HepG2 (cell line): ENCODE measurements around the gene SIRPB2. TPM values are rescaled to one million over a fixed set of nuclear protein-coding genes. Genes with fewer than 3 reads are reported as not detected.

ENCODE experiments used
- BORCS8-MEF2B ChIP-seq: sonication (generic); formaldehyde crosslinking; IDR thresholded peaks from 2 replicates; pipeline ENCODE4 v1.8.0; 2022; ENCODE audit warnings: mild to moderate bottlenecking, missing genetic modification reagents
- BRCA1 ChIP-seq: sonication (generic); formaldehyde crosslinking; IDR thresholded peaks from 2 replicates; pipeline ENCODE4 v1.4.0; 2020; ENCODE audit warnings: missing genetic modification reagents
- CC2D1A ChIP-seq: sonication (generic); formaldehyde crosslinking; IDR thresholded peaks from 2 replicates; pipeline ENCODE4 v1.8.1; 2023; ENCODE audit warnings: mild to moderate bottlenecking, missing genetic modification reagents
- CCAR2 ChIP-seq: fragments of 200-400 bp; formaldehyde crosslinking; optimal IDR thresholded peaks from 2 replicates; pipeline ENCODE3; 2018; ENCODE audit warnings: low read depth, mild to moderate bottlenecking, low read length, moderate library complexity
- ELF3 ChIP-seq: IDR thresholded peaks from 2 replicates; pipeline ENCODE4 v1.6.1; 2016; ENCODE audit warnings: missing genetic modification reagents, missing compliant biosample characterization
- FLYWCH1 ChIP-seq: sonication (generic); formaldehyde crosslinking; IDR thresholded peaks from 2 replicates; pipeline ENCODE4 v1.8.1; 2023; ENCODE audit warnings: mild to moderate bottlenecking, missing genetic modification reagents
- FOXA1 ChIP-seq, 2 experiments: fragments of 450-650 bp in 1 of 2; sonication (generic) in 1 of 2; formaldehyde crosslinking in 1 of 2; IDR thresholded peaks; 2 replicates each; pipeline versions ENCODE4 v1.4.0 to v1.6.1; 2016 to 2020; ENCODE audit warnings: missing genetic modification reagents in 1 of 2
- FOXK2 ChIP-seq: fragments of 450-650 bp; IDR thresholded peaks from 2 replicates; pipeline ENCODE4 v1.6.1; 2016
- IRF2 ChIP-seq: IDR thresholded peaks from 2 replicates; pipeline ENCODE4 v1.6.1; 2018; ENCODE audit warnings: missing genetic modification reagents, missing compliant biosample characterization
- SALL1 ChIP-seq: sonication (generic); formaldehyde crosslinking; IDR thresholded peaks from 2 replicates; pipeline ENCODE4 v1.8.0; 2022; ENCODE audit warnings: mild to moderate bottlenecking, missing genetic modification reagents
- SAP130 ChIP-seq: IDR thresholded peaks from 2 replicates; pipeline ENCODE4 v1.6.1; 2016; ENCODE audit warnings: low read depth
- TP53 ChIP-seq: sonication (generic); formaldehyde crosslinking; conservative IDR thresholded peaks from 2 replicates; pipeline ENCODE4 v1.4.0; 2020; ENCODE audit warnings: missing genetic modification reagents
- XRCC5 ChIP-seq: fragments of 200-400 bp; formaldehyde crosslinking; optimal IDR thresholded peaks from 2 replicates; pipeline ENCODE3; 2017; ENCODE audit warnings: mild to moderate bottlenecking, low read length
- ZFX ChIP-seq: sonication (generic); formaldehyde crosslinking; IDR thresholded peaks from 2 replicates; pipeline ENCODE4 v1.4.0; 2020; ENCODE audit warnings: mild to moderate bottlenecking, low read depth, missing genetic modification reagents, moderate library complexity
- ZNF263 ChIP-seq: sonication (generic); formaldehyde crosslinking; IDR thresholded peaks from 2 replicates; pipeline ENCODE4 v1.4.0; 2020; ENCODE audit warnings: missing genetic modification reagents
- ZNF30 ChIP-seq: sonication (generic); formaldehyde crosslinking; IDR thresholded peaks from 2 replicates; pipeline ENCODE4 v1.5.0; 2020; ENCODE audit warnings: mild to moderate bottlenecking, missing genetic modification reagents
- ZNF766 ChIP-seq: sonication (generic); formaldehyde crosslinking; IDR thresholded peaks from 2 replicates; pipeline ENCODE4 v1.5.0; 2020; ENCODE audit warnings: missing genetic modification reagents, borderline replicate concordance
- ZNF788 ChIP-seq: sonication (generic); formaldehyde crosslinking; IDR thresholded peaks from 2 replicates; pipeline ENCODE4 v1.5.0; 2020; ENCODE audit warnings: mild to moderate bottlenecking, missing genetic modification reagents, borderline replicate concordance
- polyA plus RNA-seq, 8 experiments: library from polyadenylated mRNA; depleted of rRNA in 3 of 8; stranded (reverse) in 7 of 8; unstranded in 1 of 8; fragments of >200 nt; fragmentation: Illumina TruSeq in 4 of 8; extraction: Trizol in 4 of 8; gene quantifications; 2 replicates each; pipeline versions ENCODE4 v1.2.1 to v1.2.3, GENCODE V29; 2011 to 2016; ENCODE audit warnings: low read depth in 4 of 8, missing spikeins in 1 of 8, mixed read lengths in 1 of 8; ENCODE audit not compliant: insufficient read depth in 1 of 8
- total RNA-seq, 5 experiments: library from RNA; depleted of rRNA; stranded (reverse); fragments of >200 nt; fragmentation: Illumina TruSeq; extraction: Trizol; gene quantifications; 2 replicates each; pipeline ENCODE4 v1.2.3, GENCODE V29; 2016; ENCODE audit warnings: low read depth in 1 of 5
- TF ChIP-seq, protein P1 (sequence below): sonication (generic); formaldehyde crosslinking; conservative IDR thresholded peaks from 2 replicates; pipeline ENCODE4 v1.8.0; 2022; ENCODE audit warnings: mild to moderate bottlenecking, moderate library complexity, missing genetic modification reagents
- TF ChIP-seq, protein P2 (sequence below): sonication (generic); formaldehyde crosslinking; IDR thresholded peaks from 2 replicates; pipeline ENCODE4 v1.4.0; 2020; ENCODE audit warnings: missing genetic modification reagents
- TF ChIP-seq, protein P3 (sequence below): IDR thresholded peaks from 2 replicates; pipeline ENCODE4 v1.6.1; 2016; ENCODE audit warnings: low read depth, missing genetic modification reagents, missing compliant biosample characterization

Gene SIRPB2
- total and polyA plus RNA-seq, 2 of the 13 experiments (the other 11 are each of a cell fraction or from before 2014, with no cell fraction given): not detected

DNA sequence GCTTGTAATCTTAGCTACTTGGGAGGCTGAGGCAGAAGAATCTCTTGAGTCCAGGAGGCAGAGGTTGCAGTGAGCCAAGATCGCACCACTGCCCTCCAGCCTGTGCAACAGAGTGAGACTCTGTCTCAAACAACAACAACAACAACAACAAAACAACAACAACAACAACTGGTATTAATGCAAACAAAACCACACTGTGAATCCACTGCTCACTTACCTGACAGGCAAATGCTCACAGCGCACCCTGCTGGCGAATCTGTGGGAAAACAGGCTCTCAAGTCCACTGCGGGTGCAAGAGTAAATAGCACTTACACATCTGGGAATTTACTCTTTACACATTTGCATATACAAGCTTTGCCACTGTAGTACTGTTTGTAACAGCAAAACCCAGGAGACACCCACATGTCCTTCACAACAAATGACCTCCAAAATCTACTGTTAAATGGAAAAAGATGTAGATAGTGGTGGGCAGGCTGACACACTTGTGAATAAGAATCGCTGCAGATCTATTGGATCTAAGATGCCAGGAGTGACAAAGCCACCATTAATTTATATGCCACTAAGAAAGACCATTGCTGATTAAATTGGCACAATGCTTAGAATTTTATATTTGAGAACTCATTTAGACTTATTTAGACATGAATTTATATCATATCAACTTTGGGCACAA is 53.9 kb downstream of the SIRPB2 start (continued):
- TF ChIP-seq FOXA1 (IDR thresholded peaks at IDR 0.05) (no peak), FOXA1 (CRISPR knock-in tag; IDR thresholded peaks at IDR 0.05) (peak; percentile 81), FLYWCH1 (CRISPR knock-in tag) (no peak), ZNF263 (peak; percentile 33; the same call in 1 of the 2 replicates), CCAR2 (no peak), FOXK2 (0 out of 2 replicates have a peak, but pooled peaks have one; percentile 35), ZNF30 (CRISPR knock-in tag) (no peak), ELF3 (CRISPR knock-in tag) (no peak), SAP130 (CRISPR knock-in tag) (peak; percentile 41; the same call in 1 of the 2 replicates), BRCA1 (CRISPR knock-in tag) (no peak), ZNF788 (CRISPR knock-in tag) (peak; percentile 29; the same call in 1 of the 2 replicates), CC2D1A (CRISPR knock-in tag) (0 out of 2 replicates have a peak, but pooled peaks have one; percentile 77), SALL1 (CRISPR knock-in tag) (peak; percentile 52; the same call in 1 of the 2 replicates), ZNF766 (CRISPR knock-in tag) (no peak), IRF2 (CRISPR knock-in tag) (no peak), TP53 (CRISPR knock-in tag) (0 out of 2 replicates have a peak, but pooled peaks have one; percentile 49), ZFX (CRISPR knock-in tag) (0 out of 2 replicates have a peak, but pooled peaks have one; percentile 23), BORCS8-MEF2B (CRISPR knock-in tag) (peak; percentile 55), XRCC5 (peak; percentile 78)
- TF ChIP-seq, protein P1, sequence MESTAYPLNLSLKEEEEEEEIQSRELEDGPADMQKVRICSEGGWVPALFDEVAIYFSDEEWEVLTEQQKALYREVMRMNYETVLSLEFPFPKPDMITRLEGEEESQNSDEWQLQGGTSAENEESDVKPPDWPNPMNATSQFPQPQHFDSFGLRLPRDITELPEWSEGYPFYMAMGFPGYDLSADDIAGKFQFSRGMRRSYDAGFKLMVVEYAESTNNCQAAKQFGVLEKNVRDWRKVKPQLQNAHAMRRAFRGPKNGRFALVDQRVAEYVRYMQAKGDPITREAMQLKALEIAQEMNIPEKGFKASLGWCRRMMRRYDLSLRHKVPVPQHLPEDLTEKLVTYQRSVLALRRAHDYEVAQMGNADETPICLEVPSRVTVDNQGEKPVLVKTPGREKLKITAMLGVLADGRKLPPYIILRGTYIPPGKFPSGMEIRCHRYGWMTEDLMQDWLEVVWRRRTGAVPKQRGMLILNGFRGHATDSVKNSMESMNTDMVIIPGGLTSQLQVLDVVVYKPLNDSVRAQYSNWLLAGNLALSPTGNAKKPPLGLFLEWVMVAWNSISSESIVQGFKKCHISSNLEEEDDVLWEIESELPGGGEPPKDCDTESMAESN: 0 out of 2 replicates have a peak, but pooled peaks have one; percentile 38
- TF ChIP-seq, protein P2, sequence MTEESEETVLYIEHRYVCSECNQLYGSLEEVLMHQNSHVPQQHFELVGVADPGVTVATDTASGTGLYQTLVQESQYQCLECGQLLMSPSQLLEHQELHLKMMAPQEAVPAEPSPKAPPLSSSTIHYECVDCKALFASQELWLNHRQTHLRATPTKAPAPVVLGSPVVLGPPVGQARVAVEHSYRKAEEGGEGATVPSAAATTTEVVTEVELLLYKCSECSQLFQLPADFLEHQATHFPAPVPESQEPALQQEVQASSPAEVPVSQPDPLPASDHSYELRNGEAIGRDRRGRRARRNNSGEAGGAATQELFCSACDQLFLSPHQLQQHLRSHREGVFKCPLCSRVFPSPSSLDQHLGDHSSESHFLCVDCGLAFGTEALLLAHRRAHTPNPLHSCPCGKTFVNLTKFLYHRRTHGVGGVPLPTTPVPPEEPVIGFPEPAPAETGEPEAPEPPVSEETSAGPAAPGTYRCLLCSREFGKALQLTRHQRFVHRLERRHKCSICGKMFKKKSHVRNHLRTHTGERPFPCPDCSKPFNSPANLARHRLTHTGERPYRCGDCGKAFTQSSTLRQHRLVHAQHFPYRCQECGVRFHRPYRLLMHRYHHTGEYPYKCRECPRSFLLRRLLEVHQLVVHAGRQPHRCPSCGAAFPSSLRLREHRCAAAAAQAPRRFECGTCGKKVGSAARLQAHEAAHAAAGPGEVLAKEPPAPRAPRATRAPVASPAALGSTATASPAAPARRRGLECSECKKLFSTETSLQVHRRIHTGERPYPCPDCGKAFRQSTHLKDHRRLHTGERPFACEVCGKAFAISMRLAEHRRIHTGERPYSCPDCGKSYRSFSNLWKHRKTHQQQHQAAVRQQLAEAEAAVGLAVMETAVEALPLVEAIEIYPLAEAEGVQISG (CRISPR knock-in tag): 0 out of 2 replicates have a peak, but pooled peaks have one; percentile 20
- TF ChIP-seq, protein P3, sequence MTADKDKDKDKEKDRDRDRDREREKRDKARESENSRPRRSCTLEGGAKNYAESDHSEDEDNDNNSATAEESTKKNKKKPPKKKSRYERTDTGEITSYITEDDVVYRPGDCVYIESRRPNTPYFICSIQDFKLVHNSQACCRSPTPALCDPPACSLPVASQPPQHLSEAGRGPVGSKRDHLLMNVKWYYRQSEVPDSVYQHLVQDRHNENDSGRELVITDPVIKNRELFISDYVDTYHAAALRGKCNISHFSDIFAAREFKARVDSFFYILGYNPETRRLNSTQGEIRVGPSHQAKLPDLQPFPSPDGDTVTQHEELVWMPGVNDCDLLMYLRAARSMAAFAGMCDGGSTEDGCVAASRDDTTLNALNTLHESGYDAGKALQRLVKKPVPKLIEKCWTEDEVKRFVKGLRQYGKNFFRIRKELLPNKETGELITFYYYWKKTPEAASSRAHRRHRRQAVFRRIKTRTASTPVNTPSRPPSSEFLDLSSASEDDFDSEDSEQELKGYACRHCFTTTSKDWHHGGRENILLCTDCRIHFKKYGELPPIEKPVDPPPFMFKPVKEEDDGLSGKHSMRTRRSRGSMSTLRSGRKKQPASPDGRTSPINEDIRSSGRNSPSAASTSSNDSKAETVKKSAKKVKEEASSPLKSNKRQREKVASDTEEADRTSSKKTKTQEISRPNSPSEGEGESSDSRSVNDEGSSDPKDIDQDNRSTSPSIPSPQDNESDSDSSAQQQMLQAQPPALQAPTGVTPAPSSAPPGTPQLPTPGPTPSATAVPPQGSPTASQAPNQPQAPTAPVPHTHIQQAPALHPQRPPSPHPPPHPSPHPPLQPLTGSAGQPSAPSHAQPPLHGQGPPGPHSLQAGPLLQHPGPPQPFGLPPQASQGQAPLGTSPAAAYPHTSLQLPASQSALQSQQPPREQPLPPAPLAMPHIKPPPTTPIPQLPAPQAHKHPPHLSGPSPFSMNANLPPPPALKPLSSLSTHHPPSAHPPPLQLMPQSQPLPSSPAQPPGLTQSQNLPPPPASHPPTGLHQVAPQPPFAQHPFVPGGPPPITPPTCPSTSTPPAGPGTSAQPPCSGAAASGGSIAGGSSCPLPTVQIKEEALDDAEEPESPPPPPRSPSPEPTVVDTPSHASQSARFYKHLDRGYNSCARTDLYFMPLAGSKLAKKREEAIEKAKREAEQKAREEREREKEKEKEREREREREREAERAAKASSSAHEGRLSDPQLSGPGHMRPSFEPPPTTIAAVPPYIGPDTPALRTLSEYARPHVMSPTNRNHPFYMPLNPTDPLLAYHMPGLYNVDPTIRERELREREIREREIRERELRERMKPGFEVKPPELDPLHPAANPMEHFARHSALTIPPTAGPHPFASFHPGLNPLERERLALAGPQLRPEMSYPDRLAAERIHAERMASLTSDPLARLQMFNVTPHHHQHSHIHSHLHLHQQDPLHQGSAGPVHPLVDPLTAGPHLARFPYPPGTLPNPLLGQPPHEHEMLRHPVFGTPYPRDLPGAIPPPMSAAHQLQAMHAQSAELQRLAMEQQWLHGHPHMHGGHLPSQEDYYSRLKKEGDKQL (CRISPR knock-in tag): no peak
